Calu3 (cell line): ENCODE measurements around the gene AP3S1. TPM values are rescaled to one million over a fixed set of nuclear protein-coding genes. Genes with fewer than 3 reads are reported as not detected.

Experiments used
- BruUV-seq: library from RNA; stranded (reverse); fragments of 400-500 nt; replicated peaks from 2 replicates; lab custom pipeline; 2021; lab: Mats Ljungman, UMichigan
- CTCF ChIA-PET: fragments of 300-600 bp; sonication (Branson Sonifier 250); formaldehyde crosslinking; loops from one replicate; lab custom pipeline; 2022; ENCODE audit warnings: antibody characterized with exemption; lab: Charles Lee
- DNase-seq: peaks from one replicate; pipeline ENCODE4 v3.0.0; 2022
- H3K27ac Mint-ChIP-seq: one replicate; pipeline ENCODE4 v1.8.0; 2022; ENCODE audit warnings: mixed read lengths; ENCODE audit not compliant: unreplicated experiment
- H3K27me3 Mint-ChIP-seq: one replicate; pipeline ENCODE4 v1.8.0; 2022; ENCODE audit warnings: mixed read lengths; ENCODE audit not compliant: unreplicated experiment
- H3K36me3 Mint-ChIP-seq: one replicate; pipeline ENCODE4 v1.8.0; 2022; ENCODE audit warnings: mild to moderate bottlenecking, moderate library complexity, mixed read lengths; ENCODE audit not compliant: insufficient read depth, unreplicated experiment
- H3K4me1 Mint-ChIP-seq: one replicate; pipeline ENCODE4 v1.8.0; 2022; ENCODE audit warnings: mild to moderate bottlenecking, low read depth, mixed read lengths; ENCODE audit not compliant: unreplicated experiment
- H3K4me3 Mint-ChIP-seq: one replicate; pipeline ENCODE4 v1.8.0; 2022; ENCODE audit warnings: mild to moderate bottlenecking, low read depth, moderate library complexity, mixed read lengths; ENCODE audit not compliant: unreplicated experiment
- H3K9me3 Mint-ChIP-seq: one replicate; pipeline ENCODE4 v1.8.0; 2022; ENCODE audit warnings: low read depth, mixed read lengths; ENCODE audit not compliant: unreplicated experiment
- intact Hi-C: fragments of 100-400 bp; cut with micrococcal nuclease; formaldehyde crosslinking; loops from one replicate; pipeline ENCODE4 v1.10.0; 2022; ENCODE audit not compliant: unreplicated experiment
- total RNA-seq: library from RNA; stranded (reverse); gene quantifications from 2 replicates; pipeline ENCODE4 v1.2.3, GENCODE V29; 2022
- TF ChIP-seq, protein P1 (sequence below): fragments of 200-600 bp; IDR thresholded peaks from one replicate; pipeline ENCODE4 v1.8.0; 2022; ENCODE audit warnings: antibody characterized with exemption; ENCODE audit not compliant: unreplicated experiment

The AP3S1 gene
- total RNA-seq, 1 experiment from 2014 or later: 101 TPM

DNA sequence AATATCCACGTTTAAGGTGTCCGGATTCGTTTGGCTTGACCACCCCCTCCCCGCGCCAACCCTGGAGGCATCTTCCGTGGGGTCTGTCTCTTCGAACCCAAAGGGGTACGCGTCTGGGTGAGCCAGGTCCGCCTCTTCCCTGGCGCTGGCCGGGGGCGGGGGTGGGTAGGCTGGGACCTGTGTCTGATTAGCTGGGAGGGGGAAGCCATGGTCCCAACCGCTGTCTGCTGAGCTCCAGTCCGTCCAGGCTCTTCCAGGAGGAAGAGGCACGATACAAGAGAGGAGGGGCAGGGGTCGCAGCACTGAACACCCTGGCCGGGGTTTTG, 120.5 kb downstream of the AP3S1 start, which contains the start of gene LVRN:
Gene LVRN (plus strand): TSS at position 237 of the 326 bp plus-strand sequence. CDS start 143 bp downstream, outside the sequence.
- Mint-ChIP-seq H3K9me3 (peaks cover 2% of the 10 kb centered on the region), H3K36me3 (no peaks in the 10 kb centered on the region), H3K4me3 (no peak within 1 kb of the TSS), H3K27me3 (no peaks in the 10 kb centered on the region), H3K27ac (no peak within 1 kb of the TSS), H3K4me1 (no peaks in the 10 kb centered on the region)
- DNase-seq: no peak
- CTCF ChIA-PET: no interaction called here
- intact Hi-C loops: no loop called here
- TF ChIP-seq, protein P1, sequence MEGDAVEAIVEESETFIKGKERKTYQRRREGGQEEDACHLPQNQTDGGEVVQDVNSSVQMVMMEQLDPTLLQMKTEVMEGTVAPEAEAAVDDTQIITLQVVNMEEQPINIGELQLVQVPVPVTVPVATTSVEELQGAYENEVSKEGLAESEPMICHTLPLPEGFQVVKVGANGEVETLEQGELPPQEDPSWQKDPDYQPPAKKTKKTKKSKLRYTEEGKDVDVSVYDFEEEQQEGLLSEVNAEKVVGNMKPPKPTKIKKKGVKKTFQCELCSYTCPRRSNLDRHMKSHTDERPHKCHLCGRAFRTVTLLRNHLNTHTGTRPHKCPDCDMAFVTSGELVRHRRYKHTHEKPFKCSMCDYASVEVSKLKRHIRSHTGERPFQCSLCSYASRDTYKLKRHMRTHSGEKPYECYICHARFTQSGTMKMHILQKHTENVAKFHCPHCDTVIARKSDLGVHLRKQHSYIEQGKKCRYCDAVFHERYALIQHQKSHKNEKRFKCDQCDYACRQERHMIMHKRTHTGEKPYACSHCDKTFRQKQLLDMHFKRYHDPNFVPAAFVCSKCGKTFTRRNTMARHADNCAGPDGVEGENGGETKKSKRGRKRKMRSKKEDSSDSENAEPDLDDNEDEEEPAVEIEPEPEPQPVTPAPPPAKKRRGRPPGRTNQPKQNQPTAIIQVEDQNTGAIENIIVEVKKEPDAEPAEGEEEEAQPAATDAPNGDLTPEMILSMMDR: no peak
- no TSS peak for BruUV-seq

DNA sequence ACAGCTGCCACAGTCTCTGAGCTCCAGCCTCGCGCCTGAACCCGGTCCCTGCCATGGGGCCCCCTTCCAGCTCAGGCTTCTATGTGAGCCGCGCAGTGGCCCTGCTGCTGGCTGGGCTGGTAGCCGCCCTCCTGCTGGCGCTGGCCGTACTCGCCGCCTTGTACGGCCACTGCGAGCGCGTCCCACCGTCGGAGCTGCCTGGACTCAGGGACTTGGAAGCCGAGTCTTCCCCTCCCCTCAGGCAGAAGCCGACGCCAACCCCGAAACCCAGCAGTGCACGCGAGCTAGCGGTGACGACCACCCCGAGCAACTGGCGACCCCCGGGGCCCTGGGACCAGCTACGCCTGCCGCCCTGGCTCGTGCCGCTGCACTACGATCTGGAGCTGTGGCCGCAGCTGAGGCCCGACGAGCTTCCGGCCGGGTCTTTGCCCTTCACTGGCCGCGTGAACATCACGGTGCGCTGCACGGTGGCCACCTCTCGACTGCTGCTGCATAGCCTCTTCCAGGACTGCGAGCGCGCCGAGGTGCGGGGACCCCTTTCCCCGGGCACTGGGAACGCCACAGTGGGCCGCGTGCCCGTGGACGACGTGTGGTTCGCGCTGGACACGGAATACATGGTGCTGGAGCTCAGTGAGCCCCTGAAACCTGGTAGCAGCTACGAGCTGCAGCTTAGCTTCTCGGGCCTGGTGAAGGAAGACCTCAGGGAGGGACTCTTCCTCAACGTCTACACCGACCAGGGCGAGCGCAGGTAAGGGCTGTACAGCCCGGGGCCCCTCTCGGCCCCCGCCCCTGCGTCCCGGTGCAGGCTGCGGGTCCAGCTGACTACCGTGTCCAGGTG, 121.0 kb downstream of the AP3S1 start:
- no TSS peak for BruUV-seq
- H3K4me1 Mint-ChIP-seq: no peaks in the 10 kb centered on the region
- no peak for DNase-seq
- intact Hi-C loops: no loop called here
- H3K27me3 Mint-ChIP-seq: no peaks in the 10 kb centered on the region
- H3K4me3 Mint-ChIP-seq: no peak overlapping the region
- peaks cover 2% of the 10 kb centered on the region for H3K9me3 Mint-ChIP-seq
- TF ChIP-seq, protein P1: no peak
- no peaks in the 10 kb centered on the region for H3K36me3 Mint-ChIP-seq
- H3K27ac Mint-ChIP-seq: no peak overlapping the region
- CTCF ChIA-PET: no interaction called here

- TF ChIP-seq, protein P1: no peak
- no peak overlapping the region for H3K4me3 Mint-ChIP-seq
- intact Hi-C loops: no loop called here
- no peak overlapping the region for H3K27ac Mint-ChIP-seq
- no peaks in the 10 kb centered on the region for H3K36me3 Mint-ChIP-seq
- peaks cover 2% of the 10 kb centered on the region for H3K9me3 Mint-ChIP-seq
- DNase-seq: no peak
- no peaks in the 10 kb centered on the region for H3K27me3 Mint-ChIP-seq
- H3K4me1 Mint-ChIP-seq: no peaks in the 10 kb centered on the region
- CTCF ChIA-PET: no interaction called here
- BruUV-seq: no TSS peak
These were observed 121.8 kb downstream of the AP3S1 start for GRCh38 chr5:115963566-115963965.

Other genes with a start within 250 kb of the AP3S1 start
- 1.2 and 2.1 TPM in 2 replicates for gene TICAM2, start 239.5 kb upstream of the AP3S1 start, total RNA-seq
- gene TMED7, start 215.9 kb upstream of the AP3S1 start, total RNA-seq: 121 and 137 TPM in 2 replicates
- not detected in 2 replicates for gene CDO1, start 25.3 kb upstream of the AP3S1 start, total RNA-seq
- gene ATG12, start 370 bp upstream of the AP3S1 start, total RNA-seq: 60.5 and 62.7 TPM in 2 replicates
- 0.14 and 0.71 TPM in 2 replicates for gene LVRN, start 120.5 kb downstream of the AP3S1 start, total RNA-seq
- gene ARL14EPL, start 190.5 kb downstream of the AP3S1 start, total RNA-seq: 0.66 and 1.2 TPM in 2 replicates
- 39.8 and 40.2 TPM in 2 replicates for gene COMMD10, start 243.1 kb downstream of the AP3S1 start, total RNA-seq